ENCODE measurements around the gene KIRREL3. TPM values are rescaled to one million over a fixed set of nuclear protein-coding genes. Genes with fewer than 3 reads are reported as not detected.

KIRREL3 gene
- total RNA-seq, 1 experiment from 2014 or later = 0.44 TPM

- Histone ChIP-seq H3F3A (ENCODE audit: low read length, unreplicated experiment) (no peaks in the 10 kb centered on the region), H3K36me3 (ENCODE audit: low read depth, low read length) (no peaks in the 10 kb centered on the region), H3K9ac (ENCODE audit: low read length) (no peak overlapping the region), H3K4me3 (ENCODE audit: low read length) (no peak overlapping the region), H3K79me2 (ENCODE audit: low read length) (no peaks in the 10 kb centered on the region), H3K9me3 (ENCODE audit: low read length) (no peaks in the 10 kb centered on the region), H3K27me3 (ENCODE audit: low read length) (peaks cover 80% of the 10 kb centered on the region), H3K27ac (ENCODE audit: low read length) (no peak overlapping the region), H3K9me2 (replicated peaks; ENCODE audit: low read length) (no peaks in the 10 kb centered on the region), H2AFZ (ENCODE audit: low read length) (no peak overlapping the region), H3K4me1 (ENCODE audit: insufficient read depth, low read length) (no peaks in the 10 kb centered on the region), H4K20me1 (ENCODE audit: low read length) (no peaks in the 10 kb centered on the region), H3K4me2 (ENCODE audit: low read length) (no peak overlapping the region)
- no TSS peak for BruUV-seq (replicated peaks)
- TF ChIP-seq, protein P1, sequence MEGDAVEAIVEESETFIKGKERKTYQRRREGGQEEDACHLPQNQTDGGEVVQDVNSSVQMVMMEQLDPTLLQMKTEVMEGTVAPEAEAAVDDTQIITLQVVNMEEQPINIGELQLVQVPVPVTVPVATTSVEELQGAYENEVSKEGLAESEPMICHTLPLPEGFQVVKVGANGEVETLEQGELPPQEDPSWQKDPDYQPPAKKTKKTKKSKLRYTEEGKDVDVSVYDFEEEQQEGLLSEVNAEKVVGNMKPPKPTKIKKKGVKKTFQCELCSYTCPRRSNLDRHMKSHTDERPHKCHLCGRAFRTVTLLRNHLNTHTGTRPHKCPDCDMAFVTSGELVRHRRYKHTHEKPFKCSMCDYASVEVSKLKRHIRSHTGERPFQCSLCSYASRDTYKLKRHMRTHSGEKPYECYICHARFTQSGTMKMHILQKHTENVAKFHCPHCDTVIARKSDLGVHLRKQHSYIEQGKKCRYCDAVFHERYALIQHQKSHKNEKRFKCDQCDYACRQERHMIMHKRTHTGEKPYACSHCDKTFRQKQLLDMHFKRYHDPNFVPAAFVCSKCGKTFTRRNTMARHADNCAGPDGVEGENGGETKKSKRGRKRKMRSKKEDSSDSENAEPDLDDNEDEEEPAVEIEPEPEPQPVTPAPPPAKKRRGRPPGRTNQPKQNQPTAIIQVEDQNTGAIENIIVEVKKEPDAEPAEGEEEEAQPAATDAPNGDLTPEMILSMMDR (conservative IDR thresholded peaks at IDR 0.05; ENCODE audit: low read depth, low read length) = no peak
- TF ChIP-seq EZH2 (IDR thresholded peaks at IDR 0.05; ENCODE audit: low read length, unreplicated experiment) (no peak), EZH2phosphoT487 (IDR thresholded peaks at IDR 0.05; ENCODE audit: borderline replicate concordance, low read length) (no peak)
- intact Hi-C loops (cut with micrococcal nuclease) = no loop called here
- POLR2A ChIA-PET (ENCODE audit: unreplicated experiment) = no interaction called here
- CTCF ChIA-PET = no interaction called here
- DNase-seq (no peak), ATAC-seq (no peak)
Measured at GRCh38 chr11:126702165-126702720, 298.3 kb downstream of the KIRREL3 start.

- Histone ChIP-seq H3K9me3 (ENCODE audit: low read length) (no peaks in the 10 kb centered on the region), H3K36me3 (ENCODE audit: low read depth, low read length) (no peaks in the 10 kb centered on the region), H2AFZ (ENCODE audit: low read length) (no peak overlapping the region), H3F3A (ENCODE audit: low read length, unreplicated experiment) (no peaks in the 10 kb centered on the region), H3K4me3 (ENCODE audit: low read length) (no peak overlapping the region), H3K27me3 (ENCODE audit: low read length) (peaks cover 80% of the 10 kb centered on the region), H3K9me2 (replicated peaks; ENCODE audit: low read length) (no peaks in the 10 kb centered on the region), H3K79me2 (ENCODE audit: low read length) (no peaks in the 10 kb centered on the region), H3K9ac (ENCODE audit: low read length) (no peak overlapping the region), H3K4me1 (ENCODE audit: insufficient read depth, low read length) (no peaks in the 10 kb centered on the region), H3K4me2 (ENCODE audit: low read length) (no peak overlapping the region), H3K27ac (ENCODE audit: low read length) (no peak overlapping the region), H4K20me1 (ENCODE audit: low read length) (no peaks in the 10 kb centered on the region)
- intact Hi-C loops (cut with micrococcal nuclease) = no loop called here
- no peak for ATAC-seq
- no TSS peak for BruUV-seq (replicated peaks)
- TF ChIP-seq EZH2 (IDR thresholded peaks at IDR 0.05; ENCODE audit: low read length, unreplicated experiment) (no peak), EZH2phosphoT487 (IDR thresholded peaks at IDR 0.05; ENCODE audit: borderline replicate concordance, low read length) (no peak)
- TF ChIP-seq, protein P1 (conservative IDR thresholded peaks at IDR 0.05; ENCODE audit: low read depth, low read length) = no peak
- POLR2A ChIA-PET (ENCODE audit: unreplicated experiment) = no interaction called here
- DNase-seq = no peak
- CTCF ChIA-PET = no interaction called here
Measured at GRCh38 chr11:126701520-126701897, 299.1 kb downstream of the KIRREL3 start.

DNA sequence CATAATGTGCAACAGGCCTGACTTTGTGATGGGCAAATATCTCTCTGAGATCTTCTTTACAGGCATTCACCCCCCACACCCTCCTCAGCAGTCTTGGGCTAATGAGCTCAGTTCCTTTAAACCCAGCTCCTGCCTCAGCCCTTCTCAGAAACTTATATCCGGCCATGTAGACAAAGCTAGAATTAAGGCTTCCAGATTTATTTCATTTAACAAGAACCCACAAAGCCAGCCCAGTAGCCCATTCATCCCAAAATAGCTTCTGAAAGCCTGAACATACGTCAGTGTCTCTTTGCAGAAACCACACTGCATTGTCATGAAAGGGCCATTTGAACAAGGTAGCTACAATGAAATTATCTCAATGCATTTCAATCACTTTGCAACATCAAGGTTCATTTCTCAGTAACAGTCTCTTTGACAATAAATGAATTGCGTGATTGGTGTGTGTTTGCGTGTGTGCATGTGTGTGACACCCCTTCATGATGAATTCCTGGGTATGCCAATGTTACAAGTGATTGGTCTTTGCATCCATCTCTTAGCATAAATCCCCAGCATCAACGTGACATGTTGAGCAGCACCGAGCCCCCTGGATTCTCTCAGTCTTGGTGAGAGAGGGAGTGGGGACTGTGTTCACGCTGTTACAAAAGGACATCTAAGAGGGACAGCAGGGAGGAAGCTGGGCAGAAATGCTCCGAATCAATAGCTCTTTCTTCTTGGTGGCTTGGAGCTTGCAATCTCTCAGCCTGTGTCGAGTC lies 299.6 kb downstream of the KIRREL3 start:
- H3K36me3 ChIP-seq (ENCODE audit: low read depth, low read length) = no peaks in the 10 kb centered on the region
- no peak overlapping the region for H3K4me2 ChIP-seq (ENCODE audit: low read length)
- H3K4me3 ChIP-seq (ENCODE audit: low read length) = no peak overlapping the region
- no TSS peak for BruUV-seq (replicated peaks)
- no peak overlapping the region for H3K27ac ChIP-seq (ENCODE audit: low read length)
- no peaks in the 10 kb centered on the region for H3K9me3 ChIP-seq (ENCODE audit: low read length)
- no peaks in the 10 kb centered on the region for H3K9me2 ChIP-seq (replicated peaks; ENCODE audit: low read length)
- no peaks in the 10 kb centered on the region for H4K20me1 ChIP-seq (ENCODE audit: low read length)
- no peak for DNase-seq
- ATAC-seq = no peak
- no peak overlapping the region for H3K9ac ChIP-seq (ENCODE audit: low read length)
- H3K4me1 ChIP-seq (ENCODE audit: insufficient read depth, low read length) = no peaks in the 10 kb centered on the region
- no peaks in the 10 kb centered on the region for H3F3A ChIP-seq (ENCODE audit: low read length, unreplicated experiment)
- POLR2A ChIA-PET (ENCODE audit: unreplicated experiment) = no interaction called here
- TF ChIP-seq, protein P1 (conservative IDR thresholded peaks at IDR 0.05; ENCODE audit: low read depth, low read length) = no peak
- TF ChIP-seq EZH2phosphoT487 (IDR thresholded peaks at IDR 0.05; ENCODE audit: borderline replicate concordance, low read length) = no peak
- no peak for TF ChIP-seq EZH2 (IDR thresholded peaks at IDR 0.05; ENCODE audit: low read length, unreplicated experiment)
- H2AFZ ChIP-seq (ENCODE audit: low read length) = no peak overlapping the region
- H3K79me2 ChIP-seq (ENCODE audit: low read length) = no peaks in the 10 kb centered on the region
- peaks cover 78% of the 10 kb centered on the region for H3K27me3 ChIP-seq (ENCODE audit: low read length)
- CTCF ChIA-PET = no interaction called here
- intact Hi-C loops (cut with micrococcal nuclease) = no loop called here

Data from PC-3 (cell line).